Breast epithelium (tissue), 3 donors: ENCODE data around the gene PHPT1.

Source experiments
- POLR2AphosphoS5 ChIP-seq, 3 donors: sonication (generic); formaldehyde crosslinking; IDR thresholded peaks; one replicate each; pipeline ENCODE4 v1.6.1; 2017; ENCODE audit warnings: antibody characterized with exemption in 3 of 3
- TF ChIP-seq, protein P1 (sequence below), 3 donors: fragments of 450-650 bp; IDR thresholded peaks; one replicate each; pipeline ENCODE4 v1.5.1; 2016 to 2017; ENCODE audit warnings: antibody characterized with exemption in 3 of 3, mild to moderate bottlenecking in 3 of 3, moderate library complexity in 3 of 3

DNA sequence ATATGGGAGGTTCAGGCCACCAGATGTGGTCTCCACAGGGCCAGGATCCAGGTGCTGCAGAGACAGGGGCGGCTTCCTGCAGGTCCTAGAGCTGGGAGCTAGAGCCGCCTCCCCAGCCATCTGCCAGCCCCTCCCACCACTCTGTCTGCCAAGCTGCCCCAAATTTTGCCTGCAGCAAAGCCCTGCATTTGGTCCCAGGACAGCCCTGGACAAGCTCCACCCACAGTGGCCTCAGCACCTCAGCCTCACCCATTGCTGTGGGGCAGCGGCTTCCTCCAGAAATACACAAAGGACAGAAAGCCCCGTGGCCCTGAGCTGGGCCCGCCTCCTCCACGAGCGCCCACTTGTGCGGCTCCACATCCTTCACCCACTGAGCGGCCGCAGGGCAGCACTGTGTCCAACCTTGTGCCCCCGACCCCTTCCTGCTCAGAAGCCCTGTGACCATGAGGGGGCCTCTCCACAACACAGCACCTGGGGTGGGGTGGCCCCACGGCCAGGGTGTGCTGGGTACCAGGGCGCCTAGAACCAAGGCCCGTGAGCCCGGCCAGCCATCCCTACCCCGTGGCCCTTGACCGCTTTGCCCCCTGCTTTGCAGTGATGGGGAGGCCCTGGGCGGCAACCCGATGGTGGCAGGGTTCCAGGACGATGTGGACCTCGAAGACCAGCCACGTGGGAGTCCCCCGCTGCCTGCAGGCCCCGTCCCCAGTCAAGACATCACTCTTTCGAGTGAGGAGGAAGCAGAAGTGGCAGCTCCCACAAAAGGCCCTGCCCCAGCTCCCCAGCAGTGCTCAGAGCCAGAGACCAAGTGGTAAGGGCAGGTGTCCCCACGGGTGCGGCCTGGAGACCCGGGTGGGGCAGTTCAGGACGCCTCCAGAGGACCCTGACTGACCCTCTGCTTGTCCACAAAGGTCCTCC is 10.6 kb upstream of the PHPT1 start:
- TF ChIP-seq POLR2AphosphoS5 (IDR thresholded peaks at IDR 0.05): no peak
- TF ChIP-seq, protein P1, sequence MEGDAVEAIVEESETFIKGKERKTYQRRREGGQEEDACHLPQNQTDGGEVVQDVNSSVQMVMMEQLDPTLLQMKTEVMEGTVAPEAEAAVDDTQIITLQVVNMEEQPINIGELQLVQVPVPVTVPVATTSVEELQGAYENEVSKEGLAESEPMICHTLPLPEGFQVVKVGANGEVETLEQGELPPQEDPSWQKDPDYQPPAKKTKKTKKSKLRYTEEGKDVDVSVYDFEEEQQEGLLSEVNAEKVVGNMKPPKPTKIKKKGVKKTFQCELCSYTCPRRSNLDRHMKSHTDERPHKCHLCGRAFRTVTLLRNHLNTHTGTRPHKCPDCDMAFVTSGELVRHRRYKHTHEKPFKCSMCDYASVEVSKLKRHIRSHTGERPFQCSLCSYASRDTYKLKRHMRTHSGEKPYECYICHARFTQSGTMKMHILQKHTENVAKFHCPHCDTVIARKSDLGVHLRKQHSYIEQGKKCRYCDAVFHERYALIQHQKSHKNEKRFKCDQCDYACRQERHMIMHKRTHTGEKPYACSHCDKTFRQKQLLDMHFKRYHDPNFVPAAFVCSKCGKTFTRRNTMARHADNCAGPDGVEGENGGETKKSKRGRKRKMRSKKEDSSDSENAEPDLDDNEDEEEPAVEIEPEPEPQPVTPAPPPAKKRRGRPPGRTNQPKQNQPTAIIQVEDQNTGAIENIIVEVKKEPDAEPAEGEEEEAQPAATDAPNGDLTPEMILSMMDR (IDR thresholded peaks at IDR 0.05): no peak
